Lower lobe of right lung (tissue), 2 donors: Measurements from ENCODE around the gene SLC23A3. TPM values are rescaled to one million over a fixed set of nuclear protein-coding genes. Genes with fewer than 3 reads are reported as not detected.
A peak's percentile ranks its signal among the peaks of the same experiment; 100 is the strongest.

Experiments used
- ATAC-seq, 2 donors: fragments of 200-7000 bp; cut with Tn5 transposase; one replicate each; pipeline ENCODE4 v1.9.1; 2020 to 2022; ENCODE audit warnings: mild to moderate bottlenecking in 2 of 2, moderate library complexity in 2 of 2
- DNase-seq: peaks from one replicate; pipeline ENCODE4 v3.0.0-alpha.2; 2020
- H3K27ac ChIP-seq: fragments of 200-600 bp; one replicate; pipeline ENCODE4 v1.8.0; 2022
- H3K27me3 ChIP-seq: fragments of 200-600 bp; one replicate; pipeline ENCODE4 v1.8.0; 2022; ENCODE audit warnings: low read depth
- H3K36me3 ChIP-seq: fragments of 200-600 bp; one replicate; pipeline ENCODE4 v1.8.0; 2022; ENCODE audit warnings: mild to moderate bottlenecking
- H3K4me1 ChIP-seq: fragments of 200-600 bp; one replicate; pipeline ENCODE4 v1.8.0; 2022
- H3K4me3 ChIP-seq: fragments of 200-600 bp; one replicate; pipeline ENCODE4 v1.8.0; 2022; ENCODE audit warnings: mild to moderate bottlenecking
- H3K9me3 ChIP-seq: fragments of 200-600 bp; one replicate; pipeline ENCODE4 v1.8.0; 2022
- intact Hi-C: fragments of 100-400 bp; cut with DNase I; formaldehyde crosslinking; loops from one replicate; pipeline ENCODE4 v1.11.0; 2022
- total RNA-seq: library from RNA; stranded (reverse); fragmentation: NEBNext Ultra II Directional; extraction: Animal tissue kit (Norgen Biotek cat#: 25700); gene quantifications from one replicate; pipeline ENCODE4 v1.2.1, GENCODE V29; 2021
- TF ChIP-seq, protein P1 (sequence below): fragments of 200-600 bp; IDR thresholded peaks from one replicate; pipeline ENCODE4 v1.8.0; 2022; ENCODE audit warnings: antibody characterized with exemption, mild to moderate bottlenecking
- donor health status: DM: no; HTN: yes; CAD: no; lungs with severe emphysema.

The SLC23A3 gene
- total RNA-seq, 1 donor from 2014 or later = 3.4 TPM

DNA sequence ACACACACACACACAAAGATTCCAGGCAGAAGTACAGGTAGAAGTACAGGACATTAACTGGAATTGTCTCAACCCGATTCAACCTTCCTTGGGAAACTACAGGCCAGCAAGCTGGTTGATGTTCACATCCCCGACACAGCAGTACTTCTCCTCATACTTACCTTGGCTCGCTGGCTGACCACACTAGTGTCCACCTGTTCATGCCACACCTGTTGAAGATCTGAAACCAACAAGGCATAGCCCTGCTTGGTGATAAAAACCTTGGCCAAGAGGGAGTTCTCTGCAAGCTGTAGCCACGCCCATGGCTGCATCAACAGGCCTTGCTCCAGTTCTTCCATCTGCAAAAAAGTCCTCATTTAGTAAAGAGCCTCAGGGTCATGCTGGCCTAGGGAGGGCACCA, 11.8 kb downstream of the SLC23A3 start:
- Histone ChIP-seq H3K4me1 (peaks cover 14% of the 10 kb centered on the region), H3K27ac (no peak overlapping the region), H3K27me3 (no peaks in the 10 kb centered on the region), H3K9me3 (no peaks in the 10 kb centered on the region), H3K36me3 (peaks cover 40% of the 10 kb centered on the region), H3K4me3 (no peak overlapping the region)
- DNase-seq = no peak
- intact Hi-C loops = no loop called here
- no peak for ATAC-seq
- TF ChIP-seq, protein P1, sequence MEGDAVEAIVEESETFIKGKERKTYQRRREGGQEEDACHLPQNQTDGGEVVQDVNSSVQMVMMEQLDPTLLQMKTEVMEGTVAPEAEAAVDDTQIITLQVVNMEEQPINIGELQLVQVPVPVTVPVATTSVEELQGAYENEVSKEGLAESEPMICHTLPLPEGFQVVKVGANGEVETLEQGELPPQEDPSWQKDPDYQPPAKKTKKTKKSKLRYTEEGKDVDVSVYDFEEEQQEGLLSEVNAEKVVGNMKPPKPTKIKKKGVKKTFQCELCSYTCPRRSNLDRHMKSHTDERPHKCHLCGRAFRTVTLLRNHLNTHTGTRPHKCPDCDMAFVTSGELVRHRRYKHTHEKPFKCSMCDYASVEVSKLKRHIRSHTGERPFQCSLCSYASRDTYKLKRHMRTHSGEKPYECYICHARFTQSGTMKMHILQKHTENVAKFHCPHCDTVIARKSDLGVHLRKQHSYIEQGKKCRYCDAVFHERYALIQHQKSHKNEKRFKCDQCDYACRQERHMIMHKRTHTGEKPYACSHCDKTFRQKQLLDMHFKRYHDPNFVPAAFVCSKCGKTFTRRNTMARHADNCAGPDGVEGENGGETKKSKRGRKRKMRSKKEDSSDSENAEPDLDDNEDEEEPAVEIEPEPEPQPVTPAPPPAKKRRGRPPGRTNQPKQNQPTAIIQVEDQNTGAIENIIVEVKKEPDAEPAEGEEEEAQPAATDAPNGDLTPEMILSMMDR = no peak

DNA sequence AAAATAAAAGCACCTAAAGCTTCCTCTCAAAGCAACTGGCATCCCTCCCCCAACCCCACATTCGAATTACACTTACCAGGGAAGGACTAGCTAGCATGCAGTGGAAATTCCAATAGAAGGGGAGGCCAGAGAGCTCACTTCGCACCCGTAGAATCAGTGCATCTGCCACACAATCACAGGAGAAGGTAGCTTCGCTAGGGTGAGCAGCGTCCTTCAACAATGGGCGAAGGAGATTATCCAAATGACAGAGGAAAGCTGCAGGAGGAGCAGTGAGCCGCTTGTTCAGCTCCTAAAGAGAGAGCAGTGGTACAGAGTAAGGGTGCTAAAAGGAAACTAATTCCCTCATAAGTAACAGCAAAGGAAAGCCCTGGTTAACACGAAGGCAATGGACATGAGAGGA, 12.4 kb downstream of the SLC23A3 start:
- H3K9me3 ChIP-seq = no peaks in the 10 kb centered on the region
- peaks cover 46% of the 10 kb centered on the region for H3K36me3 ChIP-seq
- H3K27ac ChIP-seq = no peak overlapping the region
- TF ChIP-seq, protein P1 = no peak
- peaks cover 14% of the 10 kb centered on the region for H3K4me1 ChIP-seq
- H3K4me3 ChIP-seq = no peak overlapping the region
- ATAC-seq = no peak
- intact Hi-C loops = no loop called here
- no peak for DNase-seq
- no peaks in the 10 kb centered on the region for H3K27me3 ChIP-seq

DNA sequence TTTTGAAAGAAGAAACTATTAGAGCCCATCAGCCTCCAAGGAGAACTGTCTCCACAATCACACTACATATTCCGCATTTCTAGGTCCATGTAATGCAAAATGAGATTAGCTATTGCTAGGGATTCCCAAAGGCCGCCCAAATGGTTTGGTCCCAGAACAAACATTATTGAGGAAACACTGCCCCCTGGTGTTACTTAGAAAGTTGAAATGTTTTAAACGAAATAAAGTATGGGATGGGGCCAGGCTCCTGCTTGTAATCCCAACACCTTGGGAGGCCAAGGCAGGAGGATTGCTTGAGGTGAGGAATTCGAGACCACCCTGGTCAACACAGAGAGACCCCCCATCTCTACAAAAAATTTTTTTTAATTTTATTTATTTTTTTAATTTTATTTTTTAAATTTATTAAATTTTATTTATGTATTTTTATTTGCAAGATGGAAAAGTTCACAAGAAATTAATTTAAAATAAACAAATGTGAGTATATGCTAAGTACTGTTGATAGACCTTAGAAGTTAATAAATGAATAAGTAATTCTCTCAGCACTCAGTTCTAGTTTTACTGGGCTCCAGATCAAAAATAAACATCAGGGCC, 14.7 kb downstream of the SLC23A3 start:
- no peak overlapping the region for H3K4me3 ChIP-seq
- no peak overlapping the region for H3K27ac ChIP-seq
- peak; percentile 45 to 65 for ATAC-seq
- H3K9me3 ChIP-seq = no peaks in the 10 kb centered on the region
- no peak for DNase-seq
- TF ChIP-seq, protein P1 = peak; percentile 63
- H3K36me3 ChIP-seq = peaks cover 54% of the 10 kb centered on the region
- peaks cover 6% of the 10 kb centered on the region for H3K4me1 ChIP-seq
- intact Hi-C loops = no loop called here
- H3K27me3 ChIP-seq = no peaks in the 10 kb centered on the region

DNA sequence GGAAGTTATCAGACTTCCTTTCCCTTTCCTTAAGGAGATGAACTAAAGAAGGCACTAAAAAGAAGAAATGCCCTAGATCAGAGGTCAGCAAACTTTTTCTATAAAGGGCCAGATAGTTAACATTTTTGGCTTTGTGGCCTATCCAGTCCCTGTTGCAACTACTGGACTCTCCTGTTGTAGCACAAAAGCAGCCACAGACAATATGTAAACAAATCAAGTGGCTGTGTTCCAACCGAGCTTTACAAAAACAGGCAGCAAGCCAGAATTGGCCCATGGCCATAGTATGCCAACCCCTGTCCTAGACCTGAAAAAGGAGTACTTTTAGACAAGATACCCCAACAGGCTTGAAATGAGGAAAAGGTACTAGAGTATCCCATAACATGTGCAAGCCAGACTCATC, 20.2 kb downstream of the SLC23A3 start:
- ATAC-seq (no peak), DNase-seq (no peak)
- no peak overlapping the region for H3K27ac ChIP-seq
- peaks cover 9% of the 10 kb centered on the region for H3K4me1 ChIP-seq
- no peaks in the 10 kb centered on the region for H3K27me3 ChIP-seq
- intact Hi-C loops = loop anchor here (10.0 kb wide), 1 partner anchor 95 kb away; no protein-coding TSS in a partner anchor
- H3K9me3 ChIP-seq = no peaks in the 10 kb centered on the region
- no peak overlapping the region for H3K4me3 ChIP-seq
- H3K36me3 ChIP-seq = peaks cover 68% of the 10 kb centered on the region
- TF ChIP-seq, protein P1 = no peak

DNA sequence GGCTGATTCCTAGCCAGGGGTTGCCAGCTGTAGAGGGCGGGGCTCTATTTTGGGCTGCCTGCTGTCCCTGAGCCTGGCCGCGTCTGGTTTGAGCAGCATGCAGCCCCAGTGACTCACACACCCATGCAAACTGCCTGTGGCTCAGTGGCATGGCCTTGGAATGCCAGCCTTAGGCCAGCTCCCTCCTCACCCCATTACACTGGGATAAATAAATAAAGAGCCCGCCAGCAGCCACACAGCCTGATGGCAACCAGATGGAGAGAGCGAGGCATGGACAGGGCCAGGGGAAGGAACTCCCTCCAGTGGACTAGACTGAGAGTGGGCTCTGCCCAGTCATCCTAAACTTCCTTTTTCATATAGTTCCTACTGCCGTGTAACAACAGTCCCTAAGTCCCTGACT, 27.5 kb downstream of the SLC23A3 start:
- peak in 1 of 2 donors; percentile 13 for ATAC-seq
- no peaks in the 10 kb centered on the region for H3K4me1 ChIP-seq
- DNase-seq = no peak
- H3K36me3 ChIP-seq = peaks cover 63% of the 10 kb centered on the region
- H3K27ac ChIP-seq = no peak overlapping the region
- no peaks in the 10 kb centered on the region for H3K27me3 ChIP-seq
- TF ChIP-seq, protein P1 = no peak
- intact Hi-C loops = loop anchor here (10.0 kb wide), 1 partner anchor 88 kb away; no protein-coding TSS in a partner anchor
- no peaks in the 10 kb centered on the region for H3K9me3 ChIP-seq
- H3K4me3 ChIP-seq = no peak overlapping the region
